HEK293 (cell line): ENCODE measurements around the gene CRYGN.

ENCODE experiments used
- CTCF ChIA-PET: fragments of 350-600 bp; formaldehyde crosslinking; extraction: SDS; loops from one replicate; lab custom pipeline; 2021; ENCODE audit warnings: antibody characterized with exemption; lab: Yijun Ruan, JAX
- POLR2A ChIA-PET: fragments of 300-600 bp; formaldehyde crosslinking; extraction: SDS; loops from one replicate; lab custom pipeline; 2020; ENCODE audit warnings: antibody characterized with exemption, inconsistent platforms; lab: Yijun Ruan, JAX
- H3K27ac ChIP-seq: fragments of 200-500 bp; sonication (Bioruptor generic); 2 replicates; pipeline ENCODE4 v1.5.1; 2014; ENCODE audit warnings: low read depth, low read length, control low read depth, inconsistent platforms; ENCODE audit errors: extremely low read depth
- H3K36me3 ChIP-seq, 2 experiments: fragments of 200-500 bp in 1 of 2; sonication (Bioruptor generic) in 1 of 2; 1 replicate in 1 of 2; 2 replicates in 1 of 2; pipeline ENCODE4 v1.5.1; 2014 to 2017; ENCODE audit warnings: inconsistent platforms in 2 of 2, low read length in 2 of 2; ENCODE audit not compliant: control insufficient read depth in 2 of 2, insufficient read depth in 1 of 2
- H3K4me1 ChIP-seq: fragments of 200-500 bp; sonication (Bioruptor generic); 2 replicates; pipeline ENCODE4 v1.5.1; 2014; ENCODE audit warnings: mild to moderate bottlenecking, low read length, inconsistent platforms; ENCODE audit not compliant: control insufficient read depth, insufficient read depth
- H3K4me3 ChIP-seq: 2 replicates; pipeline ENCODE4 v1.5.1; 2011; ENCODE audit warnings: low read depth, mild to moderate bottlenecking, control low read depth, low read length, moderate library complexity
- H3K9me3 ChIP-seq: fragments of 200-500 bp; sonication (Bioruptor generic); 2 replicates; pipeline ENCODE4 v1.5.1; 2014; ENCODE audit warnings: low read depth, low read length, inconsistent platforms; ENCODE audit not compliant: control insufficient read depth, insufficient read depth
- EGR2 ChIP-seq: fragments of 450-650 bp; formaldehyde crosslinking; IDR thresholded peaks from 2 replicates; pipeline ENCODE4 v1.5.1; 2016; ENCODE audit warnings: low read depth, missing biosample characterization, missing genetic modification characterization
- GLI4 ChIP-seq: fragments of 450-650 bp; formaldehyde crosslinking; IDR thresholded peaks from 2 replicates; pipeline ENCODE4 v1.5.1; 2016; ENCODE audit warnings: missing biosample characterization, missing genetic modification characterization
- SCRT2 ChIP-seq: fragments of 450-650 bp; formaldehyde crosslinking; IDR thresholded peaks from 2 replicates; pipeline ENCODE4 v1.5.1; 2016; ENCODE audit warnings: missing biosample characterization, missing genetic modification characterization
- ZBTB44 ChIP-seq: fragments of 450-650 bp; IDR thresholded peaks from 2 replicates; pipeline ENCODE4 v1.5.1; 2018; ENCODE audit warnings: missing biosample characterization, mild to moderate bottlenecking, missing genetic modification characterization
- ZIC2 ChIP-seq: fragments of 450-650 bp; formaldehyde crosslinking; IDR thresholded peaks from 2 replicates; pipeline ENCODE4 v1.5.1; 2016; ENCODE audit warnings: missing biosample characterization, missing genetic modification characterization
- ZNF112 ChIP-seq: fragments of 450-650 bp; formaldehyde crosslinking; IDR thresholded peaks from 2 replicates; pipeline ENCODE4 v1.5.0; 2017; ENCODE audit warnings: missing biosample characterization, missing genetic modification characterization
- ZNF169 ChIP-seq: fragments of 450-650 bp; formaldehyde crosslinking; IDR thresholded peaks from 2 replicates; pipeline ENCODE4 v1.5.1; 2016; ENCODE audit warnings: missing biosample characterization, missing genetic modification characterization
- ZNF239 ChIP-seq: fragments of 450-650 bp; formaldehyde crosslinking; IDR thresholded peaks from 2 replicates; pipeline ENCODE4 v1.5.1; 2016; ENCODE audit warnings: missing biosample characterization, missing genetic modification characterization
- ZNF302 ChIP-seq: fragments of 450-650 bp; formaldehyde crosslinking; IDR thresholded peaks from 2 replicates; pipeline ENCODE4 v1.5.1; 2016; ENCODE audit warnings: missing biosample characterization, missing genetic modification characterization, low read depth
- ZNF335 ChIP-seq: fragments of 450-650 bp; formaldehyde crosslinking; conservative IDR thresholded peaks from 2 replicates; pipeline ENCODE4 v1.5.1; 2016; ENCODE audit warnings: missing biosample characterization, missing genetic modification characterization
- ZNF341 ChIP-seq: fragments of 450-650 bp; formaldehyde crosslinking; IDR thresholded peaks from 2 replicates; pipeline ENCODE4; 2016; ENCODE audit warnings: low read depth, missing biosample characterization, missing genetic modification characterization
- ZNF433 ChIP-seq: fragments of 450-650 bp; formaldehyde crosslinking; IDR thresholded peaks from 2 replicates; pipeline ENCODE4 v1.5.1; 2016; ENCODE audit warnings: missing biosample characterization, missing genetic modification characterization, low read depth
- ZNF501 ChIP-seq: fragments of 450-650 bp; formaldehyde crosslinking; IDR thresholded peaks from 2 replicates; pipeline ENCODE4 v1.5.1; 2016; ENCODE audit warnings: missing biosample characterization, missing genetic modification characterization
- ZNF510 ChIP-seq: fragments of 450-650 bp; formaldehyde crosslinking; IDR thresholded peaks from 2 replicates; pipeline ENCODE4 v1.5.1; 2018; ENCODE audit warnings: mild to moderate bottlenecking, missing genetic modification characterization, missing biosample characterization; ENCODE audit not compliant: insufficient replicate concordance
- ZNF548 ChIP-seq: fragments of 450-650 bp; formaldehyde crosslinking; IDR thresholded peaks from 2 replicates; pipeline ENCODE4 v1.5.1; 2016; ENCODE audit warnings: missing biosample characterization, missing genetic modification characterization
- ZNF558 ChIP-seq: fragments of 450-650 bp; formaldehyde crosslinking; IDR thresholded peaks from 2 replicates; pipeline ENCODE4 v1.5.1; 2016; ENCODE audit warnings: missing biosample characterization, missing genetic modification characterization
- ZNF626 ChIP-seq: fragments of 450-650 bp; sonication (Bioruptor Pico); formaldehyde crosslinking; IDR thresholded peaks from 2 replicates; pipeline ENCODE4 v1.5.1; 2018; ENCODE audit warnings: missing biosample characterization, missing genetic modification characterization, inconsistent platforms
- ZNF658 ChIP-seq: fragments of 450-650 bp; formaldehyde crosslinking; IDR thresholded peaks from 2 replicates; pipeline ENCODE4; 2016; ENCODE audit warnings: missing biosample characterization, missing genetic modification characterization
- ZNF660 ChIP-seq: fragments of 450-650 bp; IDR thresholded peaks from 2 replicates; pipeline ENCODE4 v1.5.1; 2018; ENCODE audit warnings: missing biosample characterization, mild to moderate bottlenecking, missing genetic modification characterization
- ZNF670 ChIP-seq: fragments of 450-650 bp; formaldehyde crosslinking; IDR thresholded peaks from 2 replicates; pipeline ENCODE4 v1.5.1; 2016; ENCODE audit warnings: missing biosample characterization, missing genetic modification characterization, low read depth
- ZNF768 ChIP-seq: fragments of 450-650 bp; formaldehyde crosslinking; IDR thresholded peaks from 2 replicates; pipeline ENCODE4 v1.5.1; 2018; ENCODE audit warnings: missing biosample characterization, mild to moderate bottlenecking, missing genetic modification characterization
- ZNF777 ChIP-seq: fragments of 450-650 bp; formaldehyde crosslinking; IDR thresholded peaks from 2 replicates; pipeline ENCODE4 v1.5.1; 2017; ENCODE audit warnings: missing biosample characterization, missing genetic modification characterization, borderline replicate concordance
- ZNF785 ChIP-seq: fragments of 450-650 bp; formaldehyde crosslinking; IDR thresholded peaks from 2 replicates; pipeline ENCODE4 v1.5.1; 2016; ENCODE audit warnings: missing biosample characterization, missing genetic modification characterization
- TF ChIP-seq, protein P1 (sequence below): fragments of 450-650 bp; formaldehyde crosslinking; IDR thresholded peaks from 2 replicates; pipeline ENCODE4 v1.5.1; 2017; ENCODE audit warnings: missing biosample characterization, missing genetic modification characterization

The CRYGN gene

GRCh38 chr7:151402029-151402835, 37.7 kb downstream of the CRYGN start:
- H3K4me1 ChIP-seq: no peaks in the 10 kb centered on the region
- POLR2A ChIA-PET: no interaction called here
- CTCF ChIA-PET: no interaction called here

GRCh38 chr7:151400626-151401315, 39.2 kb downstream of the CRYGN start:
- H3K4me3 ChIP-seq: no peak overlapping the region

More at GRCh38 chr7:151402029-151402835, 37.7 kb downstream of the CRYGN start:
- no peaks in the 10 kb centered on the region for H3K36me3 ChIP-seq
- no peak overlapping the region for H3K27ac ChIP-seq
- TF ChIP-seq ZNF112 (tag by site-specific recombination) (no peak), EGR2 (tag by site-specific recombination) (no peak), ZBTB44 (tag by site-specific recombination) (no peak), ZNF777 (tag by site-specific recombination) (no peak), ZNF169 (tag by site-specific recombination) (no peak), ZIC2 (tag by site-specific recombination) (peak; percentile 46), ZNF768 (tag by site-specific recombination) (0 out of 2 replicates have a peak, but pooled peaks have one; percentile 15)
- TF ChIP-seq, all 188 proteins: peak for 2
- Histone ChIP-seq H3K4me3 (no peak overlapping the region), H3K9me3 (no peaks in the 10 kb centered on the region)

DNA sequence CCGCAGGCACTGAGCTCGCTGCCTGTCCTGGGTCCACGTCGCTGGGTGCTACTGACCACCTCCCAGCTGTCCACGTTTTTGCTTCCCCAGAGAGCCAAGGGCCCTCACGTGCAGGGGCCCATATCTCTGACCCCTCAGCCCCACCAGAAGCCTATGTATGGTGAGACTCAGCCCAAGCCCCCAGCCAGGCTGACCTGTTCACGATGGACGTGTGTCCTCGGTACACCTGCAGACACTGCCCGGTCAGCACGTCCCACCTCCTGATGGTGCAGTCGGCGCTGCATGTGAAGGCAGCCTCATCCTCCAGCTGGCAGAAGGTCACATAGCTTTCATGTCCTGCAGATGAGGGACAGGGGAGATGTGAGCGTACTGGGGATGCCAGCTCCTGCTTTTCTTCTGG, 40.0 kb downstream of the CRYGN start:
- no peak for TF ChIP-seq ZNF785 (tag by site-specific recombination)
- ChIA-PET POLR2A (no interaction called here), CTCF (interaction anchor here (0.6 kb wide), 2 partner anchors 33 to 360 kb away, joined by 3 to 4 read pairs; no protein-coding TSS in a partner anchor)
- H3K4me1 ChIP-seq: no peaks in the 10 kb centered on the region
- H3K9me3 ChIP-seq: no peaks in the 10 kb centered on the region
- H3K36me3 ChIP-seq: no peaks in the 10 kb centered on the region
- H3K27ac ChIP-seq: no peak overlapping the region
- no peak overlapping the region for H3K4me3 ChIP-seq

More at GRCh38 chr7:151400626-151401315, 39.2 kb downstream of the CRYGN start:
- H3K4me1 ChIP-seq: no peaks in the 10 kb centered on the region
- no peaks in the 10 kb centered on the region for H3K9me3 ChIP-seq
- H3K27ac ChIP-seq: no peak overlapping the region
- H3K36me3 ChIP-seq: no peaks in the 10 kb centered on the region
- CTCF ChIA-PET: interaction anchor here (0.6 kb wide), 1 partner anchor 359 kb away, joined by 4 read pairs; no protein-coding TSS in a partner anchor
- TF ChIP-seq, protein P1, sequence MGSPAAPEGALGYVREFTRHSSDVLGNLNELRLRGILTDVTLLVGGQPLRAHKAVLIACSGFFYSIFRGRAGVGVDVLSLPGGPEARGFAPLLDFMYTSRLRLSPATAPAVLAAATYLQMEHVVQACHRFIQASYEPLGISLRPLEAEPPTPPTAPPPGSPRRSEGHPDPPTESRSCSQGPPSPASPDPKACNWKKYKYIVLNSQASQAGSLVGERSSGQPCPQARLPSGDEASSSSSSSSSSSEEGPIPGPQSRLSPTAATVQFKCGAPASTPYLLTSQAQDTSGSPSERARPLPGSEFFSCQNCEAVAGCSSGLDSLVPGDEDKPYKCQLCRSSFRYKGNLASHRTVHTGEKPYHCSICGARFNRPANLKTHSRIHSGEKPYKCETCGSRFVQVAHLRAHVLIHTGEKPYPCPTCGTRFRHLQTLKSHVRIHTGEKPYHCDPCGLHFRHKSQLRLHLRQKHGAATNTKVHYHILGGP (tag by site-specific recombination): no peak
- no peak for TF ChIP-seq ZNF510
- no peak for TF ChIP-seq ZNF239 (tag by site-specific recombination)
- TF ChIP-seq SCRT2 (tag by site-specific recombination): no peak
- TF ChIP-seq ZNF658 (tag by site-specific recombination): no peak
- TF ChIP-seq ZNF548: no peak
- TF ChIP-seq ZNF660 (tag by site-specific recombination): no peak
- no peak for TF ChIP-seq GLI4
- no peak for TF ChIP-seq ZNF558 (tag by site-specific recombination)
- no peak for TF ChIP-seq ZNF777 (tag by site-specific recombination)
- no peak for TF ChIP-seq ZNF335 (tag by site-specific recombination)
- no peak for TF ChIP-seq ZNF670 (tag by site-specific recombination)
- TF ChIP-seq ZNF341: no peak
- TF ChIP-seq ZNF112 (tag by site-specific recombination): no peak
- no peak for TF ChIP-seq ZNF626 (tag by site-specific recombination)
- no peak for TF ChIP-seq ZNF302
- TF ChIP-seq ZNF433: no peak
- no peak for TF ChIP-seq ZNF501
- POLR2A ChIA-PET: no interaction called here
